WTC11 (cell line): ENCODE data around the gene USP2. TPM values are rescaled to one million over a fixed set of nuclear protein-coding genes. Genes with fewer than 3 reads are reported as not detected.
"Not testable (repeated sequence)": the region's sequence is repeated elsewhere in the genome, so short reads cannot be mapped to it uniquely, and the experiment has no call there.

Experiments used
- ATAC-seq: fragments of 200-7000 bp; cut with Tn5 transposase; 2 replicates; pipeline ENCODE4 v1.10.0; 2021; ENCODE audit warnings: mild to moderate bottlenecking, moderate library complexity
- CTCF ChIA-PET: fragments of 300-600 bp; sonication (Branson Sonifier 250); formaldehyde crosslinking; loops from one replicate; lab custom pipeline; 2021; ENCODE audit warnings: antibody characterized with exemption; lab: Charles Lee
- POLR2A ChIA-PET: fragments of 350-600 bp; sonication (Branson Sonifier 250); formaldehyde crosslinking; loops from one replicate; lab custom pipeline; 2021; ENCODE audit warnings: antibody characterized with exemption; lab: Charles Lee
- DNase-seq: peaks from one replicate; pipeline ENCODE4 v3.0.0; 2021; ENCODE audit warnings: low spot score
- H3K27ac Mint-ChIP-seq: 2 replicates; pipeline ENCODE4 v1.8.0; 2021; ENCODE audit warnings: mixed read lengths
- H3K27me3 Mint-ChIP-seq: 2 replicates; pipeline ENCODE4 v1.8.0; 2021; ENCODE audit warnings: low read depth, mild to moderate bottlenecking, moderate library complexity, mixed read lengths
- H3K36me3 Mint-ChIP-seq: 2 replicates; pipeline ENCODE4 v1.8.0; 2021; ENCODE audit warnings: mixed read lengths
- H3K4me1 Mint-ChIP-seq: 2 replicates; pipeline ENCODE4 v1.8.0; 2022; ENCODE audit warnings: mixed read lengths
- H3K4me3 Mint-ChIP-seq: 2 replicates; pipeline ENCODE4 v1.8.0; 2021; ENCODE audit warnings: mild to moderate bottlenecking, moderate library complexity, mixed read lengths
- H3K9me3 Mint-ChIP-seq: 2 replicates; pipeline ENCODE4 v1.8.0; 2021; ENCODE audit warnings: mixed read lengths
- AFF4 ChIP-seq: sonication (generic); formaldehyde crosslinking; IDR thresholded peaks from 2 replicates; pipeline ENCODE4 v1.8.1; 2023; ENCODE audit warnings: mild to moderate bottlenecking, missing genetic modification reagents, borderline replicate concordance
- AR ChIP-seq: fragments of 250-450 bp; sonication (Bioruptor Pico); IDR thresholded peaks from 2 replicates; pipeline ENCODE4 v1.9.0; 2021; ENCODE audit warnings: mild to moderate bottlenecking
- CBFB ChIP-seq: sonication (generic); formaldehyde crosslinking; IDR thresholded peaks from 2 replicates; pipeline ENCODE4 v1.8.1; 2022; ENCODE audit warnings: mild to moderate bottlenecking, low read depth, missing genetic modification reagents
- GABPB1 ChIP-seq: sonication (generic); formaldehyde crosslinking; IDR thresholded peaks from 2 replicates; pipeline ENCODE4 v1.8.1; 2023; ENCODE audit warnings: mild to moderate bottlenecking, missing genetic modification reagents
- IRF2 ChIP-seq: sonication (generic); formaldehyde crosslinking; IDR thresholded peaks from 2 replicates; pipeline ENCODE4 v1.8.0; 2022; ENCODE audit warnings: low read depth, missing genetic modification reagents, borderline replicate concordance
- JUN ChIP-seq: sonication (generic); formaldehyde crosslinking; IDR thresholded peaks from 2 replicates; pipeline ENCODE4 v1.8.0; 2023; ENCODE audit warnings: mild to moderate bottlenecking, missing genetic modification reagents
- SP1 ChIP-seq: sonication (generic); formaldehyde crosslinking; conservative IDR thresholded peaks from 2 replicates; pipeline ENCODE4 v1.8.1; 2022; ENCODE audit warnings: missing genetic modification reagents
- TCF7 ChIP-seq: sonication (generic); formaldehyde crosslinking; IDR thresholded peaks from 2 replicates; pipeline ENCODE4 v1.8.0; 2022; ENCODE audit warnings: mild to moderate bottlenecking, low read depth, missing genetic modification reagents, moderate library complexity
- TEAD1 ChIP-seq: sonication (generic); formaldehyde crosslinking; IDR thresholded peaks from 2 replicates; pipeline ENCODE4 v1.8.0; 2022; ENCODE audit warnings: mild to moderate bottlenecking, missing genetic modification reagents
- USF2 ChIP-seq: sonication (generic); formaldehyde crosslinking; IDR thresholded peaks from 2 replicates; pipeline ENCODE4 v1.8.1; 2023; ENCODE audit warnings: mild to moderate bottlenecking, missing genetic modification reagents, moderate library complexity
- ZNF425 ChIP-seq: fragments of 250-450 bp; sonication (Bioruptor Pico); conservative IDR thresholded peaks from 2 replicates; pipeline ENCODE4 v1.9.0; 2021; ENCODE audit warnings: mild to moderate bottlenecking
- total RNA-seq: library from RNA; stranded (reverse); gene quantifications from 3 replicates; pipeline ENCODE4 v1.2.3, GENCODE V29; 2021
- TF ChIP-seq, protein P1 (sequence below): fragments of 250-450 bp; sonication (Bioruptor Pico); IDR thresholded peaks from 2 replicates; pipeline ENCODE4 v1.8.0; 2021; ENCODE audit warnings: mild to moderate bottlenecking
- TF ChIP-seq, protein P2 (sequence below): sonication (generic); formaldehyde crosslinking; IDR thresholded peaks from 2 replicates; pipeline ENCODE4 v1.8.0; 2023; ENCODE audit warnings: mild to moderate bottlenecking, missing genetic modification reagents

The USP2 gene
- total RNA-seq, 1 experiment from 2014 or later, result 8.0 TPM

- TF ChIP-seq CBFB (CRISPR knock-in tag) (no peak), AFF4 (CRISPR knock-in tag) (no peak), USF2 (CRISPR knock-in tag) (no peak)
- TF ChIP-seq, protein P1, sequence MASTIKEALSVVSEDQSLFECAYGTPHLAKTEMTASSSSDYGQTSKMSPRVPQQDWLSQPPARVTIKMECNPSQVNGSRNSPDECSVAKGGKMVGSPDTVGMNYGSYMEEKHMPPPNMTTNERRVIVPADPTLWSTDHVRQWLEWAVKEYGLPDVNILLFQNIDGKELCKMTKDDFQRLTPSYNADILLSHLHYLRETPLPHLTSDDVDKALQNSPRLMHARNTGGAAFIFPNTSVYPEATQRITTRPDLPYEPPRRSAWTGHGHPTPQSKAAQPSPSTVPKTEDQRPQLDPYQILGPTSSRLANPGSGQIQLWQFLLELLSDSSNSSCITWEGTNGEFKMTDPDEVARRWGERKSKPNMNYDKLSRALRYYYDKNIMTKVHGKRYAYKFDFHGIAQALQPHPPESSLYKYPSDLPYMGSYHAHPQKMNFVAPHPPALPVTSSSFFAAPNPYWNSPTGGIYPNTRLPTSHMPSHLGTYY (CRISPR knock-in tag), result no peak
Observed at GRCh38 chr11:119409731-119410130, 28.2 kb upstream of the USP2 start (continued).

DNA sequence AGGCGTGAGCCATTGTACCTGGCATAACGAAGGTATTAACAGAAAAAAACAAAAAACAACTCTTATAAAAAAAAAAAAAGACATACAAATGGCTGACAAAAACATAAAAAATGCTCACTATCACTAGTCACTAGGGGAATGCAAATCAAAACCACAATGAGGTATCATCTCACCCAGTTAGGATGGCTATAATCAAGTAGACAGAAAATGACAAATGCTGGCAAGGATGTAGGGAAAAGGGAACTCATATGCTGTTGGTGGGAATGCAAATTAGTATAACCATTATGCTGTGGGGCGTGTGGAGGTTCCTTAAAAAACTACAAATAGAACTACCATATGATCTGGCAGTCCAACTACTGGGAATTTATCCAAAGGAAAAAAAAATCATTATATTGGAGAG is 24.5 kb upstream of the USP2 start:
- ChIA-PET CTCF (interaction anchor here (0.6 to 1.4 kb wide), 3 partner anchors 65 to 169 kb away, joined by 3 to 6 read pairs (median 5); no protein-coding TSS in a partner anchor), POLR2A (no interaction called here)
- Mint-ChIP-seq H3K27ac (no peak overlapping the region), H3K27me3 (no peaks in the 10 kb centered on the region), H3K4me1 (0 out of 2 replicates have a peak, but pooled peaks cover 4% of the 10 kb centered on the region), H3K4me3 (no peak overlapping the region), H3K36me3 (no peaks in the 10 kb centered on the region), H3K9me3 (peaks cover 5% of the 10 kb centered on the region)
- DNase-seq (no peak), ATAC-seq (no peak)
- TF ChIP-seq JUN (CRISPR knock-in tag) (no peak), SP1 (CRISPR knock-in tag) (no peak)

- DNase-seq, H3K27me3 Mint-ChIP-seq, POLR2A ChIA-PET, H3K4me1 Mint-ChIP-seq, H3K36me3 Mint-ChIP-seq, H3K27ac Mint-ChIP-seq, ATAC-seq, H3K4me3 Mint-ChIP-seq: not testable (repeated sequence)
- peaks cover 10% of the 10 kb centered on the region for H3K9me3 Mint-ChIP-seq
- CTCF ChIA-PET, result interaction anchor here (0.8 to 1.0 kb wide), 2 partner anchors 26 to 69 kb away, joined by 3 read pairs; no protein-coding TSS in a partner anchor
Observed at GRCh38 chr11:119405448-119405847, 24.0 kb upstream of the USP2 start.

- Mint-ChIP-seq H3K27ac (no peak overlapping the region), H3K27me3 (peaks cover 3% of the 10 kb centered on the region; the same call in 1 of the 2 replicates), H3K4me3 (no peak overlapping the region), H3K36me3 (peaks cover 4% of the 10 kb centered on the region; the same call in 1 of the 2 replicates), H3K4me1 (0 out of 2 replicates have a peak, but pooled peaks cover 4% of the 10 kb centered on the region), H3K9me3 (peaks cover 13% of the 10 kb centered on the region)
- ChIA-PET POLR2A (no interaction called here), CTCF (interaction anchor here (0.8 to 1.0 kb wide), 2 partner anchors 26 to 70 kb away, joined by 3 read pairs; no protein-coding TSS in a partner anchor)
- DNase-seq, result no peak
- no peak for ATAC-seq
- TF ChIP-seq ZNF425 (CRISPR knock-in tag), result no peak
- no peak for TF ChIP-seq IRF2 (CRISPR knock-in tag)
- TF ChIP-seq, protein P2, sequence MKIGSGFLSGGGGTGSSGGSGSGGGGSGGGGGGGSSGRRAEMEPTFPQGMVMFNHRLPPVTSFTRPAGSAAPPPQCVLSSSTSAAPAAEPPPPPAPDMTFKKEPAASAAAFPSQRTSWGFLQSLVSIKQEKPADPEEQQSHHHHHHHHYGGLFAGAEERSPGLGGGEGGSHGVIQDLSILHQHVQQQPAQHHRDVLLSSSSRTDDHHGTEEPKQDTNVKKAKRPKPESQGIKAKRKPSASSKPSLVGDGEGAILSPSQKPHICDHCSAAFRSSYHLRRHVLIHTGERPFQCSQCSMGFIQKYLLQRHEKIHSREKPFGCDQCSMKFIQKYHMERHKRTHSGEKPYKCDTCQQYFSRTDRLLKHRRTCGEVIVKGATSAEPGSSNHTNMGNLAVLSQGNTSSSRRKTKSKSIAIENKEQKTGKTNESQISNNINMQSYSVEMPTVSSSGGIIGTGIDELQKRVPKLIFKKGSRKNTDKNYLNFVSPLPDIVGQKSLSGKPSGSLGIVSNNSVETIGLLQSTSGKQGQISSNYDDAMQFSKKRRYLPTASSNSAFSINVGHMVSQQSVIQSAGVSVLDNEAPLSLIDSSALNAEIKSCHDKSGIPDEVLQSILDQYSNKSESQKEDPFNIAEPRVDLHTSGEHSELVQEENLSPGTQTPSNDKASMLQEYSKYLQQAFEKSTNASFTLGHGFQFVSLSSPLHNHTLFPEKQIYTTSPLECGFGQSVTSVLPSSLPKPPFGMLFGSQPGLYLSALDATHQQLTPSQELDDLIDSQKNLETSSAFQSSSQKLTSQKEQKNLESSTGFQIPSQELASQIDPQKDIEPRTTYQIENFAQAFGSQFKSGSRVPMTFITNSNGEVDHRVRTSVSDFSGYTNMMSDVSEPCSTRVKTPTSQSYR (CRISPR knock-in tag), result no peak
- TF ChIP-seq, protein P1 (CRISPR knock-in tag), result no peak
- TF ChIP-seq SP1 (CRISPR knock-in tag), result no peak
- TF ChIP-seq GABPB1, result no peak
- TF ChIP-seq TCF7, result no peak
- TF ChIP-seq AR (CRISPR knock-in tag), result no peak
- no peak for TF ChIP-seq JUN (CRISPR knock-in tag)
- TF ChIP-seq TEAD1 (CRISPR knock-in tag), result no peak
Observed at GRCh38 chr11:119404872-119405271, 23.4 kb upstream of the USP2 start.
